ENCODE data around the gene PMAIP1. TPM values are rescaled to one million over a fixed set of nuclear protein-coding genes. Genes with fewer than 3 reads are reported as not detected.

The PMAIP1 gene
- total RNA-seq, 1 donor from 2014 or later = 0.28 TPM

- ATAC-seq (no peak), DNase-seq (ENCODE audit: low spot score) (no peak)
Observed at GRCh38 chr18:59945544-59945943, 45.7 kb downstream of the PMAIP1 start.

GRCh38 chr18:59950215-59950944, 50.6 kb downstream of the PMAIP1 start:
- ATAC-seq (no peak), DNase-seq (ENCODE audit: low spot score) (no peak)

- DNase-seq (ENCODE audit: low spot score) (no peak), ATAC-seq (no peak)
Observed at GRCh38 chr18:59951591-59951990, 51.8 kb downstream of the PMAIP1 start.

DNA sequence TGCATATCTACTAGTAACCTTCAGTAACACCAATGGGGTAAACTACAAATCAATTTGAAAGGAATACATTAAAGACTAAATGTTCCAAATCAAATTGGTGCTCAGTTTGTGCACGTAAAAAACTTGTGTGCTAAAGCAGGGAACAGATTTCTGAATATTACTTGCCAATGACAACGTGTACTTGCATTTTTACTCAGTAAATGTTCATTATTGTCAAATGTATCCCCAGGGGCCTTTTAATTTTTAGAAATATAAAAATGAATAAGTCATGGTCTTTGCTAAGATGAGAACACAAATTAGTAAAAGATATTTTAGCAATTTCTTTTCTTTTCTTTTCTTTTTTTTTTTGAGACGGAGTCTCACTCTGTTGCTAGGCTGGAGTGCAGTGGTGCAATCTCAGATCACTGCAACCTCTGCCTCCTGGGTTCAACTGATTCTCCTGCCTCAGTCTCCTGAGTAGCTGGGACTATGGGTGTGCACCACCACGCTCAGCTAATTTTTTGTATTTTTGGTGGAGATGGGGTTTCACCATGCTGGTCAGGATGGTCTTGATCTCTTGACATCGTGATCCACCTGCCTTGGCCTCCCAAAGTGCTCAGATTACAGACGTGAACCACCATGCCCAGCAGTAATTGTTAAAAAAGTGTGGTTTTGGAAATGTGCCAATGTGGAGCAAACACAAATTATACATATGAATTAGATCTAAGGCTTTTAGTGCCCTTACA, 52.6 kb downstream of the PMAIP1 start:
- ATAC-seq = no peak

More for the DNA sequence above, 52.6 kb downstream of the PMAIP1 start:
- no peak for DNase-seq (ENCODE audit: low spot score)

Other genes with a start within 250 kb of the PMAIP1 start
- 5.8 TPM for gene CCBE1, start 202.6 kb upstream of the PMAIP1 start, total RNA-seq